H1 (cell line): ENCODE results near the gene PRKCD. TPM values are rescaled to one million over a fixed set of nuclear protein-coding genes. Genes with fewer than 3 reads are reported as not detected.

ENCODE experiments used
- CTCF ChIA-PET: fragments of 300-600 bp; sonication (Branson Sonifier 250); formaldehyde crosslinking; loops from one replicate; lab custom pipeline; 2021; ENCODE audit not compliant: partially characterized antibody; lab: Charles Lee
- POLR2A ChIA-PET: fragments of 300-600 bp; sonication (Branson Sonifier 250); formaldehyde crosslinking; loops from one replicate; lab custom pipeline; 2021; ENCODE audit warnings: inconsistent platforms; ENCODE audit not compliant: partially characterized antibody; lab: Charles Lee
- DNase-seq, 2 experiments: peaks; one replicate each; pipeline versions ENCODE4 v3.0.0 to v3.0.0-alpha.2; 2010 to 2022; ENCODE audit warnings: low spot score in 2 of 2, low read depth in 1 of 2, mixed read lengths in 1 of 2
- FAIRE-seq: peaks from 2 replicates; lab custom pipeline; 2011; peaks lifted over from hg19 to GRCh38; lab: Jason Lieb, UNC
- H2AFZ ChIP-seq: 2 replicates; pipeline ENCODE4 v1.8.1; 2012; ENCODE audit warnings: low read length, inconsistent platforms
- H2AK5ac ChIP-seq: 2 replicates; pipeline ENCODE4 v1.6.1; 2013; ENCODE audit warnings: low read depth, low read length
- H2BK120ac ChIP-seq: replicated peaks from 2 replicates; pipeline ENCODE3; 2013; ENCODE audit warnings: low read depth, low read length, inconsistent platforms
- H2BK12ac ChIP-seq: 2 replicates; pipeline ENCODE4 v1.6.1; 2013; ENCODE audit warnings: low read depth, low read length
- H2BK15ac ChIP-seq: 2 replicates; pipeline ENCODE4 v1.6.1; 2013; ENCODE audit warnings: low read length
- H2BK20ac ChIP-seq: 2 replicates; pipeline ENCODE4 v1.6.1; 2013; ENCODE audit warnings: low read length
- H2BK5ac ChIP-seq: 2 replicates; pipeline ENCODE4 v1.6.1; 2013; ENCODE audit warnings: low read depth, low read length
- H3K14ac ChIP-seq: 2 replicates; pipeline ENCODE4 v1.6.1; 2013; ENCODE audit warnings: inconsistent platforms; ENCODE audit not compliant: insufficient read length
- H3K18ac ChIP-seq: 2 replicates; pipeline ENCODE4 v1.6.1; 2013; ENCODE audit warnings: low read length; ENCODE audit errors: extremely low read depth
- H3K23ac ChIP-seq: 2 replicates; pipeline ENCODE4 v1.6.1; 2013; ENCODE audit warnings: inconsistent platforms; ENCODE audit not compliant: insufficient read length
- H3K23me2 ChIP-seq: 2 replicates; pipeline ENCODE4 v1.6.1; 2013; ENCODE audit warnings: low read depth, low read length
- H3K27ac ChIP-seq: 2 replicates; pipeline ENCODE4 v1.6.1; 2011; ENCODE audit warnings: low read depth, low read length, inconsistent platforms
- H3K27me3 ChIP-seq, 4 experiments: replicated peaks in 1 of 4; 1 replicate in 1 of 4; 2 replicates in 3 of 4; pipeline versions ENCODE4 v1.6.1 to v1.8.1; 2011 to 2013; ENCODE audit warnings: low read length in 3 of 4, mild to moderate bottlenecking in 3 of 4, inconsistent platforms in 2 of 4, mixed read lengths in 2 of 4, moderate library complexity in 1 of 4; ENCODE audit not compliant: control insufficient read depth in 3 of 4, insufficient read depth in 3 of 4; ENCODE audit errors: extremely low read depth in 1 of 4
- H3K36me3 ChIP-seq, 4 experiments: 2 replicates each; pipeline versions ENCODE4 v1.6.1 to v1.8.1; 2011 to 2013; ENCODE audit warnings: mild to moderate bottlenecking in 4 of 4, low read length in 3 of 4, moderate library complexity in 2 of 4, control low read depth in 1 of 4, inconsistent platforms in 1 of 4; ENCODE audit not compliant: insufficient read depth in 4 of 4, control insufficient read depth in 2 of 4
- H3K4ac ChIP-seq: replicated peaks from 2 replicates; pipeline ENCODE3; 2013; ENCODE audit warnings: low read length, low read depth, mixed read lengths, inconsistent platforms; ENCODE audit not compliant: insufficient read length
- H3K4me1 ChIP-seq, 4 experiments: replicated peaks in 1 of 4; 1 replicate in 1 of 4; 2 replicates in 3 of 4; pipeline versions ENCODE4 v1.6.1 to v1.8.1; 2011 to 2013; ENCODE audit warnings: low read length in 3 of 4, inconsistent platforms in 2 of 4, mixed read lengths in 1 of 4; ENCODE audit not compliant: insufficient read depth in 4 of 4, control insufficient read depth in 3 of 4
- H3K4me2 ChIP-seq, 2 experiments: 2 replicates each; pipeline versions ENCODE4 v1.6.1 to v1.8.1; 2011 to 2013; ENCODE audit warnings: low read depth in 2 of 2, low read length in 2 of 2, control low read depth in 1 of 2, inconsistent platforms in 1 of 2, mild to moderate bottlenecking in 1 of 2; ENCODE audit not compliant: insufficient read depth in 1 of 2
- H3K4me3 ChIP-seq, 4 experiments: fragments of 200-600, 300-600 bp in 1 of 4; sonication (generic), shearing (Covaris generic), sonication (Bioruptor Twin) in 1 of 4; 2 replicates each; pipeline versions ENCODE4 v1.5.1 to v1.8.1; 2011 to 2016; ENCODE audit warnings: low read length in 4 of 4, low read depth in 3 of 4, control low read depth in 2 of 4, inconsistent platforms in 2 of 4, mild to moderate bottlenecking in 2 of 4, mixed read lengths in 1 of 4, moderate library complexity in 1 of 4; ENCODE audit not compliant: insufficient read depth in 2 of 4; ENCODE audit errors: extremely low read depth in 1 of 4
- H3K56ac ChIP-seq: replicated peaks from 2 replicates; pipeline ENCODE3; 2013; ENCODE audit warnings: low read depth, mild to moderate bottlenecking, mixed read lengths, low read length, inconsistent platforms; ENCODE audit not compliant: insufficient read length
- H3K79me1 ChIP-seq: 2 replicates; pipeline ENCODE4 v1.6.1; 2013; ENCODE audit warnings: low read depth, low read length, control low read depth
- H3K79me2 ChIP-seq, 2 experiments: 2 replicates each; pipeline versions ENCODE4 v1.6.1 to v1.8.1; 2012 to 2013; ENCODE audit warnings: low read length in 2 of 2, mild to moderate bottlenecking in 2 of 2, inconsistent platforms in 1 of 2; ENCODE audit not compliant: insufficient read depth in 2 of 2, control insufficient read depth in 1 of 2
- H3K9ac ChIP-seq, 4 experiments: replicated peaks in 1 of 4; 1 replicate in 1 of 4; 2 replicates in 3 of 4; pipeline versions ENCODE4 v1.6.1 to v1.8.1; 2011 to 2013; ENCODE audit warnings: low read depth in 3 of 4, low read length in 3 of 4, control low read depth in 2 of 4, mild to moderate bottlenecking in 2 of 4, moderate library complexity in 2 of 4, inconsistent platforms in 1 of 4; ENCODE audit errors: extremely low read depth in 1 of 4
- H3K9me3 ChIP-seq, 2 experiments: 2 replicates each; pipeline versions ENCODE4 v1.6.1 to v1.8.1; 2012 to 2013; ENCODE audit warnings: mild to moderate bottlenecking in 2 of 2, moderate library complexity in 2 of 2, control low read depth in 1 of 2, inconsistent platforms in 1 of 2, low read depth in 1 of 2, low read length in 1 of 2, mixed read lengths in 1 of 2; ENCODE audit not compliant: insufficient read depth in 2 of 2
- H4K20me1 ChIP-seq, 2 experiments: replicated peaks in 1 of 2; 2 replicates each; pipeline versions ENCODE3 to v1.8.1; 2011 to 2013; ENCODE audit warnings: inconsistent platforms in 2 of 2, low read length in 2 of 2, mild to moderate bottlenecking in 1 of 2; ENCODE audit not compliant: insufficient read depth in 2 of 2, control insufficient read depth in 1 of 2
- H4K5ac ChIP-seq: 2 replicates; pipeline ENCODE4 v1.6.1; 2013; ENCODE audit warnings: low read length, low read depth, mixed read lengths, inconsistent platforms; ENCODE audit not compliant: insufficient read length
- H4K8ac ChIP-seq: 2 replicates; pipeline ENCODE4 v1.8.0; 2013; ENCODE audit warnings: mild to moderate bottlenecking, moderate library complexity, low read length, inconsistent platforms; ENCODE audit not compliant: insufficient read depth; ENCODE audit errors: extremely low read depth
- H4K91ac ChIP-seq: replicated peaks from 2 replicates; pipeline ENCODE3; 2013; ENCODE audit warnings: low read length, mixed read lengths, inconsistent platforms; ENCODE audit not compliant: insufficient read length
- ASH2L ChIP-seq: fragments of 200-600, 300-600 bp; sonication (generic); IDR thresholded peaks from one replicate; pipeline ENCODE4 v1.7.1; 2017; ENCODE audit warnings: low read length
- BRCA1 ChIP-seq: IDR thresholded peaks from 2 replicates; pipeline ENCODE4 v1.6.1; 2012; ENCODE audit warnings: low read depth, low read length, improper control_type of control experiment
- EGR1 ChIP-seq: IDR thresholded peaks from 2 replicates; pipeline ENCODE4 v1.6.1; 2011; ENCODE audit warnings: low read depth, low read length, borderline replicate concordance
- JUND ChIP-seq: IDR thresholded peaks from 2 replicates; pipeline ENCODE4 v1.6.1; 2011; ENCODE audit warnings: mild to moderate bottlenecking, improper control_type of control experiment, low read length
- POLR2AphosphoS5 ChIP-seq: IDR thresholded peaks from 2 replicates; pipeline ENCODE4 v1.6.1; 2011; ENCODE audit warnings: low read depth, low read length
- POU5F1 ChIP-seq: IDR thresholded peaks from 2 replicates; pipeline ENCODE4 v1.6.1; 2011; ENCODE audit warnings: low read depth, mild to moderate bottlenecking, low read length, moderate library complexity
- RFX5 ChIP-seq: IDR thresholded peaks from 2 replicates; pipeline ENCODE4 v1.6.1; 2011; ENCODE audit warnings: low read depth, low read length, improper control_type of control experiment, borderline replicate concordance
- RXRA ChIP-seq: IDR thresholded peaks from 2 replicates; pipeline ENCODE4 v1.6.1; 2011; ENCODE audit warnings: low read depth, mild to moderate bottlenecking, low read length, moderate library complexity; ENCODE audit not compliant: insufficient read depth
- SIRT6 ChIP-seq: IDR thresholded peaks from one replicate; pipeline ENCODE4 v1.7.1; 2012; ENCODE audit warnings: low read length, inconsistent platforms
- SRF ChIP-seq: IDR thresholded peaks from 2 replicates; pipeline ENCODE4 v1.6.1; 2011; ENCODE audit warnings: mild to moderate bottlenecking, low read depth, low read length, moderate library complexity
- TAF7 ChIP-seq: optimal IDR thresholded peaks from 2 replicates; pipeline ENCODE3; 2011; ENCODE audit warnings: low read depth, mild to moderate bottlenecking, inconsistent platforms, low read length, moderate library complexity, borderline replicate concordance
- TBP ChIP-seq: IDR thresholded peaks from 2 replicates; pipeline ENCODE4 v1.6.1; 2011; ENCODE audit warnings: low read depth, low read length, improper control_type of control experiment
- TEAD4 ChIP-seq: IDR thresholded peaks from 2 replicates; pipeline ENCODE4 v1.6.1; 2012; ENCODE audit warnings: low read depth, low read length, inconsistent platforms, mixed read lengths
- ZNF274 ChIP-seq: IDR thresholded peaks from 2 replicates; pipeline ENCODE4 v1.7.0; 2012; ENCODE audit warnings: low read length, borderline replicate concordance; ENCODE audit errors: extremely low read depth
- WGBS, 2 experiments: shearing (Covaris generic) in 1 of 2; methylation state at CpG; one replicate each; pipeline versions ENCODE4 v1.1.6 to v1.1.7; 2013 to 2015; ENCODE audit warnings: low lambda C conversion rate in 2 of 2, mixed read lengths in 2 of 2, inconsistent platforms in 1 of 2, low coverage in 1 of 2, missing lambda C conversion rate in 1 of 2; ENCODE audit not compliant: insufficient replicate concordance in 2 of 2, insufficient coverage in 1 of 2, insufficient read length in 1 of 2; ENCODE audit errors: extremely low coverage in 1 of 2, missing lambda C conversion rate in 1 of 2; 5-methylcytosine and 5-hydroxymethylcytosine counted together
- polyA plus RNA-seq, 7 experiments: library from polyadenylated mRNA; depleted of rRNA in 3 of 7; stranded (reverse) in 5 of 7; unstranded in 2 of 7; fragments of >200 nt in 5 of 7; fragments of 200-250 nt in 2 of 7; gene quantifications; 1 replicate in 5 of 7; 2 replicates in 1 of 7; 4 replicates in 1 of 7; pipeline versions ENCODE4 v1.2.1 to v1.2.3, GENCODE V29; 2011 to 2013; ENCODE audit warnings: missing spikeins in 2 of 7, mixed read lengths in 2 of 7
- total RNA-seq: library from RNA; stranded (reverse); fragmentation: NEBNext Ultra II Directional; extraction: Animal tissue kit (Norgen Biotek cat#: 25700); gene quantifications from 2 replicates; pipeline ENCODE4 v1.2.1, GENCODE V29; 2021
- TF ChIP-seq, protein P1 (sequence below): IDR thresholded peaks from 2 replicates; pipeline ENCODE4 v1.6.1; 2012; ENCODE audit warnings: inconsistent platforms

PRKCD gene
- total and polyA plus RNA-seq, 2 of the 8 experiments (the other 6 are each of a cell fraction or from before 2014, with no cell fraction given), result 22.6 to 23.9 TPM

DNA sequence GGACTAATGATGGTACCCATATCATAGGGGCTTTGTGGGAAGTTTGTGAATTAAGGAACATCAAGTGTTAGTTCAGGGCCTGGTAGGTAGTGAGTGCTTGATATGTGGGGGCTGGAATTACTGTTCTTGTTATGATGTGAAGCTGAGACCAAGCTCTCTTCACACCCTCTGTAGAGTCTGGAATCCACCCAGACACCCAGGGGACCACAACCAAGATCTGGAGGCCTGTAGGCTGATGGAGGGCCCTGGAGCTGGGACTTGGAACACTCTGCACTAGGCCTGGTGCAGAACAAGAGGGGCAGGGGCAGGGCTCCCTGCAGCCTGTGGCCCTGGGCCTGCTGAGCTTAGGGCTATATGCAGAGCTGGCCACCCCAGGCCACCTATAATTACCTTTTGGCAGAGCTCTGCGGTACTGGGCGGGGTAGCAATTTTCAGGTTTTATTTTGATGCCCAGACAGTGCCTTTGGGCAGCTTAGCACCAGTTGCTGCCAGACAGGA is 13.1 kb upstream of the PRKCD start:
- 96% methylated on average over 2 of the region's 2 CpGs; no CpG with 5 or more reads in 1 of the 2 experiments for WGBS, 2 experiments
- H2AK5ac ChIP-seq, result no peak overlapping the region
- POLR2A ChIA-PET, result interaction anchor here (0.9 to 1.9 kb wide), 4 partner anchors 8 to 72 kb away, joined by 3 to 5 read pairs (median 3); no protein-coding TSS in a partner anchor
- no peak overlapping the region for H3K18ac ChIP-seq
- H3K14ac ChIP-seq, result no peak overlapping the region
- H2BK12ac ChIP-seq, result no peak overlapping the region
- FAIRE-seq, result no peak
- no peak overlapping the region for H3K4me2 ChIP-seq
- no peak overlapping the region for H2BK20ac ChIP-seq
- no peak overlapping the region for H3K9ac ChIP-seq
- DNase-seq, result no peak
- no peaks in the 10 kb centered on the region for H3K23me2 ChIP-seq
- no peak overlapping the region for H4K5ac ChIP-seq
- H4K20me1 ChIP-seq, result no peaks in the 10 kb centered on the region
- H3K4me3 ChIP-seq, result no peak overlapping the region
- no peak overlapping the region for H2BK15ac ChIP-seq
- no peak overlapping the region for H2BK120ac ChIP-seq
- no peak overlapping the region for H3K4ac ChIP-seq
- H3K79me2 ChIP-seq, result no peaks in the 10 kb centered on the region
- no peaks in the 10 kb centered on the region for H3K9me3 ChIP-seq
- H3K23ac ChIP-seq, result no peak overlapping the region
- H2BK5ac ChIP-seq, result no peak overlapping the region
- no peak overlapping the region for H2AFZ ChIP-seq
- H3K27ac ChIP-seq, result no peak overlapping the region
- H3K36me3 ChIP-seq, result no peaks in the 10 kb centered on the region
- TF ChIP-seq ZNF274 (no peak), TBP (no peak), RFX5 (no peak), ASH2L (no peak), POU5F1 (no peak), TAF7 (no peak), SRF (no peak), POLR2AphosphoS5 (no peak), SIRT6 (no peak), EGR1 (no peak), BRCA1 (no peak), TEAD4 (no peak), JUND (no peak), RXRA (no peak)
- TF ChIP-seq, protein P1, sequence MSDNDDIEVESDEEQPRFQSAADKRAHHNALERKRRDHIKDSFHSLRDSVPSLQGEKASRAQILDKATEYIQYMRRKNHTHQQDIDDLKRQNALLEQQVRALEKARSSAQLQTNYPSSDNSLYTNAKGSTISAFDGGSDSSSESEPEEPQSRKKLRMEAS, result no peak
- TF ChIP-seq, all 59 proteins: peak for 0
- no peaks in the 10 kb centered on the region for H3K27me3 ChIP-seq
- H3K56ac ChIP-seq, result no peak overlapping the region
- no peaks in the 10 kb centered on the region for H3K79me1 ChIP-seq
- H4K91ac ChIP-seq, result no peak overlapping the region
- no peaks in the 10 kb centered on the region for H3K4me1 ChIP-seq
- H4K8ac ChIP-seq, result no peak overlapping the region
- CTCF ChIA-PET, result interaction anchor here (0.6 to 1.8 kb wide), 8 partner anchors 8 to 355 kb away, joined by 3 to 13 read pairs (median 4); no protein-coding TSS in a partner anchor
